Fibroblast of skin of left biceps (primary cell): ENCODE data around the gene MTHFD2L.
"Not testable (repeated sequence)": the region's sequence is repeated elsewhere in the genome, so short reads cannot be mapped to it uniquely, and the experiment has no call there.

Source experiments
- DNase-seq, 2 experiments: peaks; one replicate each; pipeline ENCODE4 v3.0.0-alpha.2; 2013; ENCODE audit warnings: low read depth in 2 of 2

The MTHFD2L gene

DNA sequence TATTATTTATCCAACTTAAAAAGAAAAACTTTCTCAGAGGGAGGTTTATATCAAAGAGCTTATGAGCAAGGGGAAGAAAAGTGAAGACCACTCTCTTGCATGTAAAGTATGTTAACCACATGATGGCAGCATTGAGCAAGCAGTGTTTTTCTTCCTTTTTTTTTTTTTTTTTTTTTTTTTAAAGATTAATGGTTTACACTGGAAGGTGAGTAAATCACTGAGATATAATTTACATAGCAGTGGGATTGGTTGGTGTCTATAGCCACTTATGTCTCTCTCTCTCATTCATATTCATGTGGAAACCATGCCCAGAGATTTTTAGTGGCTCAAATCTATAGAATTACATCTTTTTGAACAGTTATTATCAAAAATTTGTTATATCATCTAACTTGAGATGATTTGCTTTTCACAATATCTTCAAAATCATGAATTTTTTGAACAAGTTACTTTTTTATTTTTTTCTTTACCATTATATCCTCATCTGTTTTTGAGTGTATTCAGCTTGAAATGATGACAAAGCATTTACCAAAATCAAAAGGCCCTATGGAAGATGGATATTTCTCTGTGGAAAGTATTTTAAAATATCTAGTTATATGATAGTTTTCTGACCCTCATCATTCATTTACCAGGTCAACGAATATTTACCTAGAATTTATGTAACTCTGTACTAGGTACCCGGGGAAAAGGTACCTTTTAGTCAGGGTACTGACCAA, 31.6 kb downstream of the MTHFD2L start:
- peak in 1 of 2 experiments; percentile 13 for DNase-seq

GRCh38 chr4:74190332-74190731, 32.4 kb downstream of the MTHFD2L start:
- no peak for DNase-seq

DNA sequence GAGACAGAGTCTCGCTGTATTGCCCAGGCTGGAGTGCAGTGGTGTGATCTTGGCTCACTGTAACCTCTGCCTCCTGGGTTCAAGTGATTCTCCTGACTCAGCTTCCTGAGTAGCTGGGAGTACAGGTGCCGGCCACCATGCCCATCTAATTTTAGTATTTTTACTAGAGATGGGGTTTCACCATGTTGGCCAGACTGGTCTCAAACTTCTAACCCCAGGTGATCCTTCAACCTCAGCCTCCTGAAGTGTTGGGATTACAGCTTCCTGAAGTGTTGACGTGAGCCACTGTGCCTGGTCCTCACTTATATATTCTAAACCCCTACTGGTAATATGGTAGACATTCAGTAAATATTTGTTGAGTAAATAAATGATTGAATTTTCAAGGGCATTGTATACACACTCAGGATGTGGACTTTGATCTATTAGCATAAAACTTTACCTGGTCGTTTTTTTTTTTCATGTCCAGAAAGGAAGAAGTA, 33.0 kb downstream of the MTHFD2L start:
- no peak for DNase-seq

- no peak for DNase-seq
Observed at GRCh38 chr4:74197080-74197479, 39.2 kb downstream of the MTHFD2L start.

DNA sequence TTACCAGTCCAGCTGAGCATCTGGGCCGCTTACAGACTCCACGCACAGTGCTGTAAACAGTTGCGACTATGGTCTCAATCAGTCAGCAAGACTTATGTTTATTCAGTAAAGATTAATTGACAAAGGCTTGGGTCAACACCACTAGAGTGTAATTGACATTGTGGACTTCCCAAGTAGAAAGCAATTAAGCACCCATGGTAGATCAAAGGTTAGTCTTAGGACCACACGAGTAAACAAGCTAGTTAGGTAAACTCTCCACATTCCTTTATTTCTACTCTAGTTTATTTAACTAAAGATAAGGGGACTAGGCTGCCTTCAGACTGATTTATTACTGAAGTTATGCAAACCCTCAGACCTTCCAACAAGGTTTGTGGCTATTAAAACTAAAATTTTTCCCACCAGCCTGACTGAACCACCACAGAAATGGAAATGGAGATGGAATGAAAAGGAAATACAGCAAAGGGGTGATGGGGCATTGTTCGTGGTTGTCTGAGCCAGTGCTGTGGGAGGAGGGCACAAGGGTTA, 44.2 kb downstream of the MTHFD2L start:
- no peak for DNase-seq

DNA sequence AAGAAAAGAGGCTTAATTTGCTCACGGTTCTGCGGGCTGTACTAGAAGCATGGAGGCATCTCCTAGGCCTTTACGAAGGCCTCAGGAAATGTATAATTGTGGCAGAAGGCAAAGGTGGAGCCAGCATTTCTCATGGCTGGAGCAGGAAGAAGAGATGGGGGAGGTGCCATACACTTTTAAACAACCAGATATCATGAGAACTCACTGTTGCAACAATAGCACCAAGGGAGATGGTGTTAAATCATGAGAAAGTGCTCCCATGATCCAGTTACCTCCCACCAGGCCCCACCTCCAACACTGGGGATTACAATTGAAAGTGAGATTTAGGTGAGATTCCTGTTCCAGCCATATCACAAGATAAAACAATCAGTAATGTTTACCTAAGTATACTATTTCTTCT, 45.5 kb downstream of the MTHFD2L start:
- no peak for DNase-seq

DNA sequence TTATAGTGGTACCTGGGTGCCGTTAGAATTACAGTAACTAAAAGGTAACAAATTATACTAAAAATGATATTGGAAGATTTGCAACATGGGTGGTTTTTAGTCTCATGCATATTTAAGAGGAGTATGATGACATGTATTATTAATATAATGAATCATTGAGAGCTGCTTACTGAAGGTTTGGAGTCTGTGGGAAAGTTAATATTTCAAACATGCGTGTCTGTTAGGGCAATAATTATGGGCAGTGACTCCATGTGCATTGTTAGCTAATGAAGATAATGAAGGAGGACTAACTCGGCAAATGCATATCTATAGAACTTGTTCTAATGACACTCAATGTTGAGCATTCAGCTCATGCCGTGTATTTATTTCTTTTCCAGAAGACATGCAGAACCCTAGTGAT, 47.1 kb downstream of the MTHFD2L start:
- no peak for DNase-seq

DNA sequence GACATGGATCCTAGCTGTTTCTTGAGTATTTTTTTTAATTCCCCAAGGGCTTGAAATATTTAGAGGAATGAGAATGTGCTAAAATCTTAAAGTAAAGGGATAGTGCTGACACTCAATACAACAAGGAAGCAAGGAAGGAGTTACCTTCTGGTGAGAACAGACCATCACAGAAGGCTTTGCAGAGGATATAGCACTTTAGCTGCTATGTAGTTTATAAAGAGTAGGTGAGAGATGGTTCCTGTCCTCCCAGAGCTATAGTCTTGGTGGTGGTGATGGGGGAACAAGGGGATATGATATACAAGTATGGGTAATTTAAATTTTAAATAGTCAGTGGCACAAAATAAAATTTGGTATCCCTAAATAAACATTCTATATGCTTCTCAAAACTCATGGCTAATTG, 47.6 kb downstream of the MTHFD2L start:
- DNase-seq = no peak

GRCh38 chr4:74206088-74206825, 48.3 kb downstream of the MTHFD2L start:
- no peak for DNase-seq

GRCh38 chr4:74214457-74215159, 56.7 kb downstream of the MTHFD2L start:
- not testable (repeated sequence) for DNase-seq

GRCh38 chr4:74215236-74215635, 57.3 kb downstream of the MTHFD2L start:
- not testable (repeated sequence) for DNase-seq

DNA sequence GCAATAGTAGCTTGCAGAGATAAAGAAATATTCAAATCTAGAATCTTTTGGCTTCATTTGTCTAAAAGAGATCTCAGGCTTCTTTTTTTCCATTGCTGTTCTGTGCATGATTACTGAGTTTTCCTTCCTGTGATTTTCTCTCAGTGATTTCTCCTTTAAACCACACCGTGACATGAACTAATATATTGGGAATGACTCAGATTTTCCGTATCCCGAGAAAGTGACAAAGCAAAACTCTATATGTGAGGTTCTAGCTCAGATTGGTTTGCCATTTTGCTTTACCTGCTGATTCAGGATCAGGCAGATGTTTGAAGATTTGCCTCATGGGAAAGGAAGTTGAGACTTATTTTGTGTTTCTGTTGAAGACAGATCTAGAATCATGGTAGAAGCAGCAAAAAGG, 59.4 kb downstream of the MTHFD2L start:
- DNase-seq = no peak

GRCh38 chr4:74218201-74218600, 60.3 kb downstream of the MTHFD2L start:
- no peak for DNase-seq

DNA sequence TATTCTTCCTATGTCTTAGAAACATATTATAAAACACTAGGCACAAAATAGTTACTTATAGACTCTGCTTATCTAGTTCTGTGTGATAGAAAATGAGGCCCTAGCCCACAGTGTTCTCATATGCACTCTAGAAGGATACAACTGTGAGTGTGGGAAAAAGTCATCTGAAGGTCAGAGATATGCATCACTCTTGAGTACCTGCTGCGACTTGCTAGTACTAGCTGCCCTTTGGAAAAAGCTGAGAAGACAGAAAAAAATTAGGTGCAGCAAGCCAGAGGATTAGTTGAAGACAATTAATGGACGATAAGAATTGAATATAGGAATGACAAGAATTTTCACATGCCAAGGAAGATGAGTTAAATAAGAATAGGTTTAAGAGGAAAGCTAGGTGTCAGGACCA, 61.3 kb downstream of the MTHFD2L start:
- no peak for DNase-seq

DNA sequence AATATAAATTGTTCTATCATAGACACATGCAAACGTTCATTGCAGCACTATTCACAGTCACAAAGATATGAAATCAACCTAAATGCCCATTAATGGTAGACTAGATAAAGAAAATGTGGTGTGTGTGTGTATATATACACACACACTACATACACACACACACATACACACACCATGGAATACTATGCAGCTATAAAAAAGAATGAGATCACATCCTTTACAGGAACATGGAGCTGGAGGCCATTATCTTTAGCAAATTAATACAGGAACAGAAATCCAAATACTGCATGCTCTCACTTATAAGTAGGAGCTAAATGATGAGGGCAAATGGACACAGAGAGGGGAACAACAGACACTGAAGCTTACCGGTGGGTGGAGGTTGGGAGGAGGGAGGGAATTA, 65.2 kb downstream of the MTHFD2L start:
- no peak for DNase-seq

GRCh38 chr4:74223801-74224200, 65.9 kb downstream of the MTHFD2L start:
- DNase-seq = no peak

GRCh38 chr4:74228691-74229640, 71.0 kb downstream of the MTHFD2L start:
- DNase-seq = no peak

DNA sequence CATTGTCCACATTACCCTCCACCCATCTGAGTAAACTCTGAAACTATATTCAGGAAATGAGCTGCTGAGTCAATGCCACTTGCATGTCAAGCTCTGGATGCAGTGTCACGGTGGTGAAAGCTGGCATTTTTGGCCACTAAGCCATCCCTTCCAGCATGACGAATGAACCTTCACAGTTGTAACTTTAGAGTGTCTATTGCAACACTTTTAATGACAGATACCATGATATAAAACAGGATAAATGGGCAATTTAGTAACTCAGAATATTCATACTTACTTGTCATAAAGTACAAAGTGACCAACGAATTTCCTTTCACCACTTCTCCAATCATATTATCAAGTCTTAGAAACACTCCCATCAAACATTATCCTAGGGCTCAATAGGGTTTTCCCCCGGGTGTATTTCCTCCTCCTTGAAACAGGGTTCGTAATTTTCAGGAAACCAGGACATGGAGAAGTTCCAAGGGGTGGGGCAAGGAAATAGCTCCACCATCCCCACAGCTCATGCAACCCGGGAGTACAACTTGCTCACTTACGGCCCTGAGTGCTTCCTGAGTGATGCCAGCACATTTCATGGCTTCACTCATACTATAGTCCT, 73.1 kb downstream of the MTHFD2L start:
- no peak for DNase-seq

- no peak for DNase-seq
Observed at GRCh38 chr4:74235135-74235534, 77.2 kb downstream of the MTHFD2L start.

- DNase-seq = no peak
Observed at GRCh38 chr4:74237425-74237966, 79.6 kb downstream of the MTHFD2L start.

GRCh38 chr4:74244049-74244448, 86.1 kb downstream of the MTHFD2L start:
- no peak for DNase-seq
